HL-60 (cell line): ENCODE measurements around the gene RAD51C.

Experiments
- DNase-seq, 2 experiments: peaks; one replicate each; pipeline ENCODE4 v3.0.0-alpha.2; 2010 to 2020; ENCODE audit warnings: low read depth in 1 of 2, low spot score in 1 of 2
- H3K27ac ChIP-seq: fragments of 250-450 bp; sonication (Bioruptor Pico); replicated peaks from 2 replicates; pipeline ENCODE4 v1.5.1; 2020; ENCODE audit warnings: mild to moderate bottlenecking, moderate library complexity
- H3K27me3 ChIP-seq: fragments of 250-450 bp; sonication (Bioruptor Pico); 2 replicates; pipeline ENCODE4 v1.5.1; 2021; ENCODE audit warnings: mild to moderate bottlenecking, moderate library complexity; ENCODE audit not compliant: insufficient read depth, poor library complexity, severe bottlenecking
- H3K4me3 ChIP-seq: replicated peaks from 2 replicates; pipeline ENCODE4 v1.5.1; 2011; ENCODE audit warnings: mild to moderate bottlenecking, control low read depth, low read length; ENCODE audit not compliant: insufficient read depth
- GABPA ChIP-seq: IDR thresholded peaks from 2 replicates; pipeline ENCODE4 v1.6.1; 2012; ENCODE audit warnings: low read depth
- POLR2AphosphoS5 ChIP-seq: IDR thresholded peaks from 2 replicates; pipeline ENCODE4 v1.6.1; 2012; ENCODE audit warnings: low read depth
- REST ChIP-seq: IDR thresholded peaks from 2 replicates; pipeline ENCODE4 v1.6.1; 2012; ENCODE audit warnings: low read depth; ENCODE audit not compliant: insufficient replicate concordance
- SPI1 ChIP-seq: IDR thresholded peaks from 2 replicates; pipeline ENCODE4 v1.6.1; 2012; ENCODE audit warnings: low read depth, mild to moderate bottlenecking, borderline replicate concordance
- TF ChIP-seq, protein P1 (sequence below): IDR thresholded peaks from one replicate; pipeline ENCODE4 v1.5.1; 2011; ENCODE audit warnings: low read length, control low read depth, inconsistent platforms; ENCODE audit not compliant: insufficient read depth

RAD51C gene

DNA sequence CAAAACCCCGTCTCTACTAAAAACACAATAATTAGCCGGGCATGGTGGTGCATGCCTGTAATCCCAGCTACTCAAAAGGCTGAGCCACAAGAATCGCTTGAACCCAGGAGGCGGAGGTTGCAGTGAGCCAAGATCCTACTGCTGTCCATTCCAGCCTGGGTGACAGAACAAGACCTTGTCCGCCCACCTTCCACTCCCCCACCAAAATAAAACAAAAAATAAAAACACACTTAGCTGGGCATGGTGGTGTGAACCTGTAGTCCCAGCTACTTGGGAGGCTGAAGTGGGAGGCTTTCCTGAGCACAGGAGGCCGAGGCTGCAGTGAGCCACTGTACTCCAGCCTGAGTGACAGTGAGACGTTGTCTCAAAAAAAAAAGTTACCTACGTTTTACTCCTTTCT is 66.5 kb downstream of the RAD51C start:
- Histone ChIP-seq H3K27me3 (peaks cover 46% of the 10 kb centered on the region), H3K27ac (no peak overlapping the region), H3K4me3 (no peak overlapping the region)
- TF ChIP-seq POLR2AphosphoS5 (no peak), SPI1 (no peak), REST (no peak), GABPA (no peak)
- TF ChIP-seq, protein P1, sequence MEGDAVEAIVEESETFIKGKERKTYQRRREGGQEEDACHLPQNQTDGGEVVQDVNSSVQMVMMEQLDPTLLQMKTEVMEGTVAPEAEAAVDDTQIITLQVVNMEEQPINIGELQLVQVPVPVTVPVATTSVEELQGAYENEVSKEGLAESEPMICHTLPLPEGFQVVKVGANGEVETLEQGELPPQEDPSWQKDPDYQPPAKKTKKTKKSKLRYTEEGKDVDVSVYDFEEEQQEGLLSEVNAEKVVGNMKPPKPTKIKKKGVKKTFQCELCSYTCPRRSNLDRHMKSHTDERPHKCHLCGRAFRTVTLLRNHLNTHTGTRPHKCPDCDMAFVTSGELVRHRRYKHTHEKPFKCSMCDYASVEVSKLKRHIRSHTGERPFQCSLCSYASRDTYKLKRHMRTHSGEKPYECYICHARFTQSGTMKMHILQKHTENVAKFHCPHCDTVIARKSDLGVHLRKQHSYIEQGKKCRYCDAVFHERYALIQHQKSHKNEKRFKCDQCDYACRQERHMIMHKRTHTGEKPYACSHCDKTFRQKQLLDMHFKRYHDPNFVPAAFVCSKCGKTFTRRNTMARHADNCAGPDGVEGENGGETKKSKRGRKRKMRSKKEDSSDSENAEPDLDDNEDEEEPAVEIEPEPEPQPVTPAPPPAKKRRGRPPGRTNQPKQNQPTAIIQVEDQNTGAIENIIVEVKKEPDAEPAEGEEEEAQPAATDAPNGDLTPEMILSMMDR, result no peak
- no peak for DNase-seq

GRCh38 chr17:58759522-58759921 is 67.1 kb downstream of the RAD51C start:
- DNase-seq, result no peak
- TF ChIP-seq SPI1 (no peak), POLR2AphosphoS5 (no peak), GABPA (no peak), REST (no peak)
- TF ChIP-seq, protein P1, result no peak
- H3K27ac ChIP-seq, result no peak overlapping the region
- H3K27me3 ChIP-seq, result peaks cover 46% of the 10 kb centered on the region
- no peak overlapping the region for H3K4me3 ChIP-seq

DNA sequence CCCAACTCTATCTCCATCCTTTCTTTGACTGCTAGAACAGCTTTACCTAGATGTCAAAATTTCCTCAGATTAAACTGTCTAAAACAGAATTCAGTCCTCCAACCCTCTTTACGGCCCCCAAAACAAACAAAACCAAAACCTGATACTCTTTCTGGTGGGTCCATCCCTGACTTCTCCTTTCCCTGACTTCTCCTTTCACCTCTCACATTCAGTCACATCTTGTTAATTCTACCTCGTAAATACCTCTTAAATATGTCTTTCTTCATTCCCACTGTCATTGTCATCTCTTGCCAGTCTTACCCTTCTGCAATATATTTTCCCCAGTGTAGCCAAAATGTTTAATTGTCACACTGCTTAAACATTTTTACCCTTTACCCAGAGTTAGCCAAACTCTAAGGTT is 67.8 kb downstream of the RAD51C start:
- no peak for TF ChIP-seq REST
- no peak for TF ChIP-seq GABPA
- TF ChIP-seq POLR2AphosphoS5, result no peak
- peak; percentile 51; the same call in 1 of the 2 replicates for TF ChIP-seq SPI1
- TF ChIP-seq, protein P1, result no peak
- no peak for DNase-seq
- Histone ChIP-seq H3K27ac (no peak overlapping the region), H3K4me3 (no peak overlapping the region), H3K27me3 (peaks cover 44% of the 10 kb centered on the region)
